K562 (cell line): ENCODE data around the gene MOB1A. TPM values are rescaled to one million over a fixed set of nuclear protein-coding genes. Genes with fewer than 3 reads are reported as not detected.

ENCODE experiments used
- CREB1 ChIP-seq, 2 experiments: sonication (generic) in 1 of 2; formaldehyde crosslinking in 1 of 2; IDR thresholded peaks; 2 replicates each; pipeline versions ENCODE4 v1.6.1 to v1.8.0; 2012 to 2022; ENCODE audit warnings: inconsistent platforms in 1 of 2, mild to moderate bottlenecking in 1 of 2, missing genetic modification reagents in 1 of 2, moderate library complexity in 1 of 2
- DIDO1 ChIP-seq: fragments of 450-650 bp; IDR thresholded peaks from 2 replicates; pipeline ENCODE4 v1.6.1; 2016; ENCODE audit warnings: low read depth, missing biosample characterization, missing genetic modification characterization
- LCOR ChIP-seq: sonication (generic); formaldehyde crosslinking; IDR thresholded peaks from 2 replicates; pipeline ENCODE4 v1.8.0; 2022; ENCODE audit warnings: mild to moderate bottlenecking, missing genetic modification reagents
- MAZ ChIP-seq, 2 experiments: fragments of 450-650 bp in 1 of 2; sonication (generic) in 1 of 2; formaldehyde crosslinking; IDR thresholded peaks in 1 of 2; conservative IDR thresholded peaks in 1 of 2; 2 replicates each; pipeline versions ENCODE4 v1.4.0 to v1.5.0; 2020; ENCODE audit warnings: mild to moderate bottlenecking in 1 of 2, missing genetic modification reagents in 1 of 2
- RB1 ChIP-seq: fragments of 450-650 bp; IDR thresholded peaks from 2 replicates; pipeline ENCODE4 v1.6.1; 2017; ENCODE audit warnings: low read depth, mild to moderate bottlenecking
- ZSCAN29 ChIP-seq: fragments of 450-650 bp; IDR thresholded peaks from 2 replicates; pipeline ENCODE4 v1.6.1; 2017
- polyA plus RNA-seq, 8 experiments: library from polyadenylated mRNA; depleted of rRNA in 4 of 8; stranded (reverse) in 5 of 8; unstranded in 3 of 8; fragments of >200 nt; fragmentation: Nextera tagmentation in 2 of 8; fragmentation: Illumina TruSeq in 1 of 8; extraction: Ambion mirVana in 2 of 8; extraction: Trizol in 1 of 8; gene quantifications; 2 replicates each; pipeline versions ENCODE4 v1.2.1 to v1.2.3, GENCODE V29; 2011 to 2014; ENCODE audit warnings: inconsistent platforms in 1 of 8, missing spikeins in 1 of 8
- total RNA-seq, 7 experiments: library from RNA; depleted of rRNA in 6 of 7; stranded (reverse); fragments of >200 nt in 6 of 7; fragmentation: Illumina TruSeq in 2 of 7; extraction: Trizol in 2 of 7; gene quantifications; 2 replicates each; pipeline versions ENCODE4 v1.2.1 to v1.2.3, GENCODE V29; 2011 to 2021; ENCODE audit warnings: low replicate concordance in 1 of 7
- TF ChIP-seq, protein P1 (sequence below): fragments of 450-650 bp; IDR thresholded peaks from 2 replicates; pipeline ENCODE4 v1.6.1; 2016; ENCODE audit warnings: mild to moderate bottlenecking, moderate library complexity
- TF ChIP-seq, protein P2 (sequence below): fragments of 250-450 bp; sonication (Bioruptor Pico); IDR thresholded peaks from 2 replicates; pipeline ENCODE4 v1.5.0; 2021; ENCODE audit warnings: mild to moderate bottlenecking, borderline replicate concordance
- TF ChIP-seq, protein P3 (sequence below): fragments of 150-350 bp; conservative IDR thresholded peaks from 2 replicates; pipeline ENCODE4 v1.6.1; 2014; ENCODE audit warnings: low read length

Gene MOB1A
- total and polyA plus RNA-seq, 9 of the 15 experiments (the other 6 are each of a cell fraction or from before 2014, with no cell fraction given) = 24.8 to 100 (median 60.2) TPM

DNA sequence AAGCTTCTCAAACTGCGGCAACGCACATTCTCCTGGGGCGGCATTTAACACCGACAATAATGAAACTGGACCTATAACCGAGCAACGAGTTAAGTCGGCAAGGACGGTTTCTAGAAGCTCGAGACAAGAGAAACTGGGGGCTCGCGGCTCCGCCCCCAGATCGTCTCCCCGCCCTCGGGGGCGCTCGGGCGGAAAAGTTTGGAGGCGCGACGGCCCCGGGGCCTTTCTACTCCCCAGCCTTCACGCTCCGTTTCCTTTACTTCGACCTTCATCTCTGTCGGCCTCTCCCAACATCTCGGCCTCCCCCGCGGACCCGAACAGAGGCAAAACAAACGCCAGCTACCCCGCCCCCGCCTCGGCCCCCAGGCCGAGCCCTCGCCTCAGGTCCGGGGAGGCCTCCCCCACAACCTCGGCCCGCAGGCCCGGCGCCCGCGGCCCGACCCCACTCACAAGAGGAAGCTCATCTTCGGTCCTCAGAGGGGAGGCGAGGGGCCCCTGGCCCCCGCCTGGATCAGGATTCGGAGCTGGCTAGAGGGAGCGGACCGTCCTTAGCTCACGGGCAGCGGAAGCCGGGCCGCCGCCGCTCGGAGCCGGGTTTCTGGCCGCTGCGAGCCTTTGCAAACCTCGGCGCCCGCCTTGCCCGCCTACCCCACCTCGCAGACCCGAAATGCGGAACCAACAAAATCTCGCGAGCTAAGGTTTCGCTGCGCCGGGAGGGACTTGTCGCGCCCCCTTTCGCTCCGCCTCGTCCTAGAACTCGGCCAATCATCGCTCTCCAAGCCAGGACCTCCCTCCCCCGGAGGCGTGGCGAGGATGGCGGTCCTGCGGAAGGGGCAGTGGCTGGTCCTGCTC, at the start of gene MOB1A (continued):
- peak; percentile 49; the same call in 1 of the 2 replicates for TF ChIP-seq RB1
- peak; percentile 57; the same call in 1 of the 2 replicates for TF ChIP-seq ZSCAN29
- TF ChIP-seq, protein P1, sequence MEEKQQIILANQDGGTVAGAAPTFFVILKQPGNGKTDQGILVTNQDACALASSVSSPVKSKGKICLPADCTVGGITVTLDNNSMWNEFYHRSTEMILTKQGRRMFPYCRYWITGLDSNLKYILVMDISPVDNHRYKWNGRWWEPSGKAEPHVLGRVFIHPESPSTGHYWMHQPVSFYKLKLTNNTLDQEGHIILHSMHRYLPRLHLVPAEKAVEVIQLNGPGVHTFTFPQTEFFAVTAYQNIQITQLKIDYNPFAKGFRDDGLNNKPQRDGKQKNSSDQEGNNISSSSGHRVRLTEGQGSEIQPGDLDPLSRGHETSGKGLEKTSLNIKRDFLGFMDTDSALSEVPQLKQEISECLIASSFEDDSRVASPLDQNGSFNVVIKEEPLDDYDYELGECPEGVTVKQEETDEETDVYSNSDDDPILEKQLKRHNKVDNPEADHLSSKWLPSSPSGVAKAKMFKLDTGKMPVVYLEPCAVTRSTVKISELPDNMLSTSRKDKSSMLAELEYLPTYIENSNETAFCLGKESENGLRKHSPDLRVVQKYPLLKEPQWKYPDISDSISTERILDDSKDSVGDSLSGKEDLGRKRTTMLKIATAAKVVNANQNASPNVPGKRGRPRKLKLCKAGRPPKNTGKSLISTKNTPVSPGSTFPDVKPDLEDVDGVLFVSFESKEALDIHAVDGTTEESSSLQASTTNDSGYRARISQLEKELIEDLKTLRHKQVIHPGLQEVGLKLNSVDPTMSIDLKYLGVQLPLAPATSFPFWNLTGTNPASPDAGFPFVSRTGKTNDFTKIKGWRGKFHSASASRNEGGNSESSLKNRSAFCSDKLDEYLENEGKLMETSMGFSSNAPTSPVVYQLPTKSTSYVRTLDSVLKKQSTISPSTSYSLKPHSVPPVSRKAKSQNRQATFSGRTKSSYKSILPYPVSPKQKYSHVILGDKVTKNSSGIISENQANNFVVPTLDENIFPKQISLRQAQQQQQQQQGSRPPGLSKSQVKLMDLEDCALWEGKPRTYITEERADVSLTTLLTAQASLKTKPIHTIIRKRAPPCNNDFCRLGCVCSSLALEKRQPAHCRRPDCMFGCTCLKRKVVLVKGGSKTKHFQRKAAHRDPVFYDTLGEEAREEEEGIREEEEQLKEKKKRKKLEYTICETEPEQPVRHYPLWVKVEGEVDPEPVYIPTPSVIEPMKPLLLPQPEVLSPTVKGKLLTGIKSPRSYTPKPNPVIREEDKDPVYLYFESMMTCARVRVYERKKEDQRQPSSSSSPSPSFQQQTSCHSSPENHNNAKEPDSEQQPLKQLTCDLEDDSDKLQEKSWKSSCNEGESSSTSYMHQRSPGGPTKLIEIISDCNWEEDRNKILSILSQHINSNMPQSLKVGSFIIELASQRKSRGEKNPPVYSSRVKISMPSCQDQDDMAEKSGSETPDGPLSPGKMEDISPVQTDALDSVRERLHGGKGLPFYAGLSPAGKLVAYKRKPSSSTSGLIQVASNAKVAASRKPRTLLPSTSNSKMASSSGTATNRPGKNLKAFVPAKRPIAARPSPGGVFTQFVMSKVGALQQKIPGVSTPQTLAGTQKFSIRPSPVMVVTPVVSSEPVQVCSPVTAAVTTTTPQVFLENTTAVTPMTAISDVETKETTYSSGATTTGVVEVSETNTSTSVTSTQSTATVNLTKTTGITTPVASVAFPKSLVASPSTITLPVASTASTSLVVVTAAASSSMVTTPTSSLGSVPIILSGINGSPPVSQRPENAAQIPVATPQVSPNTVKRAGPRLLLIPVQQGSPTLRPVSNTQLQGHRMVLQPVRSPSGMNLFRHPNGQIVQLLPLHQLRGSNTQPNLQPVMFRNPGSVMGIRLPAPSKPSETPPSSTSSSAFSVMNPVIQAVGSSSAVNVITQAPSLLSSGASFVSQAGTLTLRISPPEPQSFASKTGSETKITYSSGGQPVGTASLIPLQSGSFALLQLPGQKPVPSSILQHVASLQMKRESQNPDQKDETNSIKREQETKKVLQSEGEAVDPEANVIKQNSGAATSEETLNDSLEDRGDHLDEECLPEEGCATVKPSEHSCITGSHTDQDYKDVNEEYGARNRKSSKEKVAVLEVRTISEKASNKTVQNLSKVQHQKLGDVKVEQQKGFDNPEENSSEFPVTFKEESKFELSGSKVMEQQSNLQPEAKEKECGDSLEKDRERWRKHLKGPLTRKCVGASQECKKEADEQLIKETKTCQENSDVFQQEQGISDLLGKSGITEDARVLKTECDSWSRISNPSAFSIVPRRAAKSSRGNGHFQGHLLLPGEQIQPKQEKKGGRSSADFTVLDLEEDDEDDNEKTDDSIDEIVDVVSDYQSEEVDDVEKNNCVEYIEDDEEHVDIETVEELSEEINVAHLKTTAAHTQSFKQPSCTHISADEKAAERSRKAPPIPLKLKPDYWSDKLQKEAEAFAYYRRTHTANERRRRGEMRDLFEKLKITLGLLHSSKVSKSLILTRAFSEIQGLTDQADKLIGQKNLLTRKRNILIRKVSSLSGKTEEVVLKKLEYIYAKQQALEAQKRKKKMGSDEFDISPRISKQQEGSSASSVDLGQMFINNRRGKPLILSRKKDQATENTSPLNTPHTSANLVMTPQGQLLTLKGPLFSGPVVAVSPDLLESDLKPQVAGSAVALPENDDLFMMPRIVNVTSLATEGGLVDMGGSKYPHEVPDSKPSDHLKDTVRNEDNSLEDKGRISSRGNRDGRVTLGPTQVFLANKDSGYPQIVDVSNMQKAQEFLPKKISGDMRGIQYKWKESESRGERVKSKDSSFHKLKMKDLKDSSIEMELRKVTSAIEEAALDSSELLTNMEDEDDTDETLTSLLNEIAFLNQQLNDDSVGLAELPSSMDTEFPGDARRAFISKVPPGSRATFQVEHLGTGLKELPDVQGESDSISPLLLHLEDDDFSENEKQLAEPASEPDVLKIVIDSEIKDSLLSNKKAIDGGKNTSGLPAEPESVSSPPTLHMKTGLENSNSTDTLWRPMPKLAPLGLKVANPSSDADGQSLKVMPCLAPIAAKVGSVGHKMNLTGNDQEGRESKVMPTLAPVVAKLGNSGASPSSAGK = no peak
- TF ChIP-seq, protein P2, sequence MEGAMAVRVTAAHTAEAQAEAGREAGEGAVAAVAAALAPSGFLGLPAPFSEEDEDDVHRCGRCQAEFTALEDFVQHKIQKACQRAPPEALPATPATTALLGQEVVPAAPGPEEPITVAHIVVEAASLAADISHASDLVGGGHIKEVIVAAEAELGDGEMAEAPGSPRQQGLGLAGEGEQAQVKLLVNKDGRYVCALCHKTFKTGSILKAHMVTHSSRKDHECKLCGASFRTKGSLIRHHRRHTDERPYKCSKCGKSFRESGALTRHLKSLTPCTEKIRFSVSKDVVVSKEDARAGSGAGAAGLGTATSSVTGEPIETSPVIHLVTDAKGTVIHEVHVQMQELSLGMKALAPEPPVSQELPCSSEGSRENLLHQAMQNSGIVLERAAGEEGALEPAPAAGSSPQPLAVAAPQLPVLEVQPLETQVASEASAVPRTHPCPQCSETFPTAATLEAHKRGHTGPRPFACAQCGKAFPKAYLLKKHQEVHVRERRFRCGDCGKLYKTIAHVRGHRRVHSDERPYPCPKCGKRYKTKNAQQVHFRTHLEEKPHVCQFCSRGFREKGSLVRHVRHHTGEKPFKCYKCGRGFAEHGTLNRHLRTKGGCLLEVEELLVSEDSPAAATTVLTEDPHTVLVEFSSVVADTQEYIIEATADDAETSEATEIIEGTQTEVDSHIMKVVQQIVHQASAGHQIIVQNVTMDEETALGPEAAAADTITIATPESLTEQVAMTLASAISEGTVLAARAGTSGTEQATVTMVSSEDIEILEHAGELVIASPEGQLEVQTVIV (CRISPR knock-in tag) = no peak
- TF ChIP-seq, protein P3, sequence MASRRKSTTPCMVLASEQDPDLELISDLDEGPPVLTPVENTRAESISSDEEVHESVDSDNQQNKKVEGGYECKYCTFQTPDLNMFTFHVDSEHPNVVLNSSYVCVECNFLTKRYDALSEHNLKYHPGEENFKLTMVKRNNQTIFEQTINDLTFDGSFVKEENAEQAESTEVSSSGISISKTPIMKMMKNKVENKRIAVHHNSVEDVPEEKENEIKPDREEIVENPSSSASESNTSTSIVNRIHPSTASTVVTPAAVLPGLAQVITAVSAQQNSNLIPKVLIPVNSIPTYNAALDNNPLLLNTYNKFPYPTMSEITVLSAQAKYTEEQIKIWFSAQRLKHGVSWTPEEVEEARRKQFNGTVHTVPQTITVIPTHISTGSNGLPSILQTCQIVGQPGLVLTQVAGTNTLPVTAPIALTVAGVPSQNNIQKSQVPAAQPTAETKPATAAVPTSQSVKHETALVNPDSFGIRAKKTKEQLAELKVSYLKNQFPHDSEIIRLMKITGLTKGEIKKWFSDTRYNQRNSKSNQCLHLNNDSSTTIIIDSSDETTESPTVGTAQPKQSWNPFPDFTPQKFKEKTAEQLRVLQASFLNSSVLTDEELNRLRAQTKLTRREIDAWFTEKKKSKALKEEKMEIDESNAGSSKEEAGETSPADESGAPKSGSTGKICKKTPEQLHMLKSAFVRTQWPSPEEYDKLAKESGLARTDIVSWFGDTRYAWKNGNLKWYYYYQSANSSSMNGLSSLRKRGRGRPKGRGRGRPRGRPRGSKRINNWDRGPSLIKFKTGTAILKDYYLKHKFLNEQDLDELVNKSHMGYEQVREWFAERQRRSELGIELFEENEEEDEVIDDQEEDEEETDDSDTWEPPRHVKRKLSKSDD = 0 out of 2 replicates have a peak, but pooled peaks have one; percentile 13
- TF ChIP-seq CREB1 (IDR thresholded peaks at IDR 0.05) = 0 out of 2 replicates have a peak, but pooled peaks have one; percentile 17
- TF ChIP-seq CREB1 (CRISPR knock-in tag; IDR thresholded peaks at IDR 0.05) = no peak
- no peak for TF ChIP-seq DIDO1
- TF ChIP-seq MAZ (CRISPR knock-in tag; conservative IDR thresholded peaks at IDR 0.05 in 1 of 2, IDR thresholded peaks at IDR 0.05 in 1 of 2) = peak; percentile 79 to 84
- TF ChIP-seq LCOR (CRISPR knock-in tag) = no peak; the same call in 1 of the 2 replicates
